GM11168 (cell line): ENCODE data around the gene FOXO3.

Experiments used
- in situ Hi-C: fragments of 300-500 bp; cut with MboI; formaldehyde crosslinking; loops from one replicate; pipeline ENCODE4 v1.12.0; 2022; ENCODE audit warnings: low sequenced_read_pairs; ENCODE audit not compliant: unreplicated experiment

The FOXO3 gene

DNA sequence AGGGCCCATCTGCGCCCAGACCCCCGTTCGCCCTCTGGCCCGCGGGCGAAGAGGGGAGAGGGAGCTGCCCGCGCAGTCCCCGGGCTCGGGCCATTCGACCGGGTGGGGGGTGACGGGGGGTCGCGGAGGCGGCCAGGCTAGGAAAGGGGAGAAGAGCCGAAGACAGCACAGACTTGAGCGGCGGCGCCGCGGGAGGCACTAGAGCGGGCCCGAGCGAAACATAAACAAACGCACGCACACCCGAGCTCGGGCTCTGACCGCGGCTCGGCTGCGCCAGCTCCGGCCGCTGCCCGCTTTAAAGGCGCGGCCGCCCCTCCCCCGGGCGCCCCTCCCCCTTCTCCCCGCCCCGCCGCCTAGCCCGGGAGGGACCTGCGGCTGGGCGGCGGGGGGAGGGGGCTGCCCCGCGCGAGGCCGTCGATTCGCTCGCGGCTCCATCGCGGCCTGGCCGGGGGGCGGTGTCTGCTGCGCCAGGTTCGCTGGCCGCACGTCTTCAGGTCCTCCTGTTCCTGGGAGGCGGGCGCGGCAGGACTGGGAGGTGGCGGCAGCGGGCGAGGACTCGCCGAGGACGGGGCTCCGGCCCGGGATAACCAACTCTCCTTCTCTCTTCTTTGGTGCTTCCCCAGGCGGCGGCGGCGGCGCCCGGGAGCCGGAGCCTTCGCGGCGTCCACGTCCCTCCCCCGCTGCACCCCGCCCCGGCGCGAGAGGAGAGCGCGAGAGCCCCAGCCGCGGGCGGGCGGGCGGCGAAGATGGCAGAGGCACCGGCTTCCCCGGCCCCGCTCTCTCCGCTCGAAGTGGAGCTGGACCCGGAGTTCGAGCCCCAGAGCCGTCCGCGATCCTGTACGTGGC, at the start of gene FOXO3:
TSS of gene FOXO3 (plus strand) at position 455 of the 846 bp plus-strand sequence. CDS start at position 747, 292 bp downstream.
- in situ Hi-C loops, result no loop called here

DNA sequence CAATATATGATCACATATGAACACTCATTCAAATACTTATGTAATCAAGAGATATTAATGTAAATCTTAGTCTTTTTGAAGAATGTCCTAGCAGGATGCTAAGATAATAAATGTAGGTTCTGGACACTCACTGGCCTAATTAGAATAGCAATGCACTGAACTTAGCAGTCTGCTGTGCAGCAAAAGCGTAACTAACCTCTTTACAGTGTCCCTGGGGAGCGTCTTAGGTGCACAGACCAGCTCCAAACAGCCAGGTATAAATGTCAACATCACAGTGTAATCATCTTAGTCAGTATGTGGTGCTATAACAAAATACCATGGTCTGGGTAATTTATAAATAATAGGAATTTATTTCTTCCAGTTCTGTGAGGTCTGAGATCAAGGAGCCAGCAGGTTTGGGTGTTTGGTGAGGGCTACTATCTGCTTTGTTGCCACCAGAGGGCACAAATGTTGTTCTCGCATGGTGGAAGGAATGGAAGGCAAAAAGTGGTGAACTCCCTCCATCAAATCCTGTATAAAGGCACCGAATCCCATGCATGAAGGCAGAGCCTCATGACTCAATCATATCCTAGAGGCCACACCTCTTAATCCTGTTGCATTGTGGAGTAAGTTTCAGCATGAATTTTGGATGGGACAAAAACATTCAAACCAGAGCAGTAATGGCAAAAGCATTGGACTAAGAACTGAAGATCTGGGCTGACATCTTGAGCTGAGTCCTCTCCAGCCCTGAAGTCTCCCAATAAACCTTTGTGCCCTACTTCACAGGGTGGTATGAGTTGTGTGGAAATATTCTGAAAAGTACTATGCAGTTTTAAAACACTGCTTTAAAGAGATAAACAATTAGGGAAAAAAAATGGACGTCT, 41.8 kb upstream of the FOXO3 start:
- in situ Hi-C loops, result no loop called here

DNA sequence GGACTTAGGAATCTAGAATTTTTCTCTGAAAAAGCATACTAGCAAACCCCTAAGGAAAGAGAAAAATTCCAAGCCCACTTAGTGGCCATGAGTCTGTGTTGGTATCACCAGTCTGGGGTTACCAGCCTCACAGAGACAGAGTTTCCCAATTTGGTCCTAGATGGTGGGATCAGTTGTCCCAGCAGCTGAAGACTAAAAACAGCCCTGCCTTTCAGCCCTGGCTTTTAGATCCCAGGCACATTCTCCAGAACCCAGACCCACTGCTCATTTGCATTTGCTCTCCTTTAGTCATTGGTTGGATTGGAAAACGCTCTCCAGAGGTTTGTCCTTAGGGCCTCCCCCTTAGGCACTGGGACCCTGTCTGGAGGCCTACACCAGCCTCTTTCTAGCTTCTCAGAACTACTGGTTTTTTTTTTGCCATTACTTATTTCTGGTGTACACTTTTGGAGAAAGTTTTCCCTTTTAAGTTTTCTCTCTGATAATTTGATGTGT, 39.1 kb upstream of the FOXO3 start:
- in situ Hi-C loops, result no loop called here

DNA sequence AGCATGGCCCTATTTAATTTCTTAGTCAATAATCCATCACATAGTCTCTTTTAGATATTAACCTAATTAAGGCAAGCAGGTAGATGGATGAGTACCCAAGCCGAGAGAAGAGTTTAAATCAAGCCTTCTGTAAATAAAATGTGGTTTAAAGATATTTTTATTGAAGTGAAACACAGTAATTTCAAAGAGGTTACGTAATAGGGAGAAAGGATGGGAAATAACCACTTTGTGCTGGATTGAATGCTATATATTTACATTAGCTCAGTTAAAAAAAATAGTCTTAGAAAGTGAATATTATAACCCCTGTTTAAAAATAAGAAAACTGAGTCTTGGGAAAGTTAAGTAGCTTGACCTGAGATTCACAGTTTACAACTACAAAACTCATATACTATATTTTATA, 37.0 kb upstream of the FOXO3 start:
- in situ Hi-C loops, result no loop called here

DNA sequence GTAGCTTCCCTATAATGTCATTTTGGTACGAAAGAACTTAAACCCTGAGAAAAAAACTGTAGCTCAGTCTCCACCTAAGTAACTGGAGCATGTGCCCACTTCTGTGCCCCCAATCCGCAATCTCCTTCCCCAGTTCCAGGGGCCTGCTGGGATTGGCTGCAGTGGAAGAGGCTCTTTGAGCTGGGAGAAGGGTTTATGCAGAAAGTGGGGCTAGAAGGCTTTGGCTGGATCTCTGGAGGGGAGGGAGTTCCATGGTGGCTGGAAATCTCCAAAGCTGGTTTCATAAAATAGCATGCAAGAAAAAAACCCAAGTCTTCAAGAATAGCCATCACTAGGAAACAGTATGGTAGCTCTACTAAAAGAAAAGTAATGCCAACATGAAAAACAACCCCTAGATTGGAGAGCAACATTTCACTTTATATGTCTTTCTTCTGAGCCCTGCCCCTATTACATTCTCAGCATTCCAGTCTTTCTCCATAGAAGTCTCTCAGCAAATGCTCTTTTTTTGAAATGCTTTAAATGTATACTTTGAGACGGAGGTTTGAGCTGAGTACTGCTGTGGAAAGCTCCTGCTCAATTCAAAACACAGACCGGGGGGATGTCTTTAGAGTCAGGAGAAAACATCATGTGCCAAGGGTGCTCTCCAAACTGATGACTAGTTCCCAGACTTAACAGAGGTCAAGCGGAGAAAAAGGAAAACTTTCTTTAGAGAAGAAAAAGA, 36.0 kb upstream of the FOXO3 start:
- in situ Hi-C loops, result loop anchor here (25.0 kb wide), 1 partner anchor 363 kb away; no protein-coding TSS in a partner anchor

DNA sequence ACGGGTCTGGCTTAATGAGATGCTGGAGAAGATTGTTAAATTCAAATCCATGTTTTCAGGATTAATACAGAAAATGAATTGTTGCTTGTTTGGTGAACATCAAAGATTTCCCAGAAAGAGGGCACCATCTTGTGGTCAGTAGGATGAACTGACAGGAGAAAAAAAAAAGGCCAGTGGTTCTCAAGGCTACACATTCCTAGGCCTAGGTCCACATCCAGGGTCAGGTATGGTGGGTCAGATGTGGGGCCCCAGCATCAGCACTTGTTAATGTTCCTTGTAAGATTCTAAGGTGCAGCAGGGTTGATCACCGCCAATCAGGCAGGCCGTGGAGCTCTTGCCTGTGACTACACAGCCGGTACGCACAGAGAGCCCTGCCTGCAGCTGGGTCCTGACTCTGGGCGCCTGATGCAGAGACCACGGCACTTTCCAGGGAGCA, 34.0 kb upstream of the FOXO3 start:
- in situ Hi-C loops, result loop anchor here (25.0 kb wide), 1 partner anchor 361 kb away; no protein-coding TSS in a partner anchor

DNA sequence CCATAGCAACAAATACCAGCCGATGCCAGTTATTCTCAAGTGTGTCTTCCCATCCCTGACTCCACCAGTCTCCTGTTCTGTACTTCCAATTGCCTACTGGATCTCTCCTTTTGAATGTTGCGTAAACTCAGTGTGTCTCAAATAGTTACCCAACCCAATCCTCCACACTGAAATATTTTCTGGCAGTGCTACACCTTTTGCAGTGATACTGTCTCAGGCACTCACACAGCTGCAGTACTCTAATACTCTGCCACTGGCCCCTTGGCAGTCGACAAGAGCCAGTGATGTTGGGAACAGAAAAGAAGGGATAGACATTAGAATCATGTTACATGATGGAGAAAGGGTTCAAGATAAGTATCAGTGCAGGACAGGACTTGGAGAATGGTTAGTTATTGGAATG, 31.8 kb upstream of the FOXO3 start:
- in situ Hi-C loops, result loop anchor here (25.0 kb wide), 1 partner anchor 358 kb away; no protein-coding TSS in a partner anchor

DNA sequence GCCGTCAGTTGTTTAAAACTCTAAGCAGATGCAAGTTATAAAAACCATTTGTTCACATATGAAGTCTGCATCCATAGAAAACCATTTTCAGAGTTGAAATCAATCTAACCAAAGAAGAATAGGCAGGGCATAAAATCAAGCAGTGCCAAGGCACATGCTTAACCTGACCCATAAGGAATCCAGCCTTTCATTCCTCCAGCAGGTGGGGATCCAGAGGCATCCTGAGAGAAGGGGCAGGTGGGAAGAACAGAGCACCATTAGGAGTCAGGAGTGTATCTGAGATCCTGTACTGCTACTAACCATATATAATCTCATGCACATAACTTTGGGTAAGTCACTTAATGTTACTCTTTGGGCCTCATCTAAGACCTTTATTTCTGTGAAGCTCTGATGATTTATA, 29.4 kb upstream of the FOXO3 start:
- in situ Hi-C loops, result loop anchor here (25.0 kb wide), 1 partner anchor 356 kb away; no protein-coding TSS in a partner anchor

DNA sequence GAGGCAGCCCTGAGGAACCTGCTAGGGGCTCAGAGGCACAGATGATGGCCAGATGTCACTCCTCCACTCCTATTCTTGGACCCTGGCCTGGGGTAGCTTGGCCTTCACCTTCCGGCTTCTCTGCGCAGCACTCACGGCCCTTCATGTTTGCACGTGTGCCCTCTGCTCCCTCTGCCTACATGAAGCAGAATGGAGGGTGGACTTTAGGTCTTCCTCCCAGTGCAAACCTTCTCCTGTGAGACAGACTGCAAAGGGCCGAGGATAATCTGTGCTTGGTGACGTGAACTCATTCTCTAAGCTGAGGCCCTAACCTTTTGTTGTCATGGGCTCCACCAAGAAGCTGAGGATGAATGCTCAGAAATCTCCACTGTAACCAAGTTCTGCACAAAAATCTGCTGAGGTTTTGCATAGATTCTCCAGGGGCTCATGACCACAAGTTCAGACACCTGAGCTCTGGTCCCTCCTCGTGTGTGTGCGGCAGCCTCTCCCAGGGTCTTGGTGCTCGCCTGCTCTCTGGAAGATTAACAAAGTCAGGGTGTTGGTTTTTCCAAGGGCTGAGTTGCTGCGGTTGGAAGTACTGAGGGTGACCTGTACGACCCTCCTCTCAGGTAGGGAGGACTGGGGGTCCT, 25.5 kb upstream of the FOXO3 start:
- in situ Hi-C loops, result loop anchor here (5.0 to 25.0 kb wide), 2 partner anchors 352 to 532 kb away; no protein-coding TSS in a partner anchor

DNA sequence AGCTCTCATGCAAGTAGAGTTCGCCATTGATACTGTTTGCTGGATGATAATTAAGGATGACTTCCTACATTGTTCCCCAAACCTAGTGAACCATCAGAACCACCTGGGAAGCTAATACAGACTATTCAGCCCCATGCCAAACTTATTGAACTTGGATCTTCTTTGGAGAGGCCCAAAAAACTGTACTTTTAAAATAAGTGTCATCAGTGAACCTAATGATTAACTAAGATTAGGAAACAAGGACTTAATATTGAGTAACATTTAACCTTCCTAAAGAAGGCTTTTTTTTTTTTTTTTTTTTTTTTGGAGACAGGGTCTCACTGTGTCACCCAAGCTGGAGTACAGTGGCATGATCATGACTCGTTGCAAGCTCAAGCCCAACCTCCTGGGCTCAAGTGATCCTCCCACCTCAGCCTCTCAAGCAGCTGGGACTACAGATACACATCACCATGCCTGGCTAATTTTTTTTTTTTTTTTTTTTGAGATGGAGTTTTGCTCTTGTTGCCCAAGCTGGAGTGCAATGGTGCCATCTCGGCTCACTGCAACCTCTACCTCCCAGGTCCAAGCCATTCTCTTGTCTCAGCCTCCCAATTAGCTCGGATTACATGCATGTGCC, 24.7 kb upstream of the FOXO3 start:
- in situ Hi-C loops, result loop anchor here (5.0 to 25.0 kb wide), 2 partner anchors 351 to 531 kb away; no protein-coding TSS in a partner anchor

DNA sequence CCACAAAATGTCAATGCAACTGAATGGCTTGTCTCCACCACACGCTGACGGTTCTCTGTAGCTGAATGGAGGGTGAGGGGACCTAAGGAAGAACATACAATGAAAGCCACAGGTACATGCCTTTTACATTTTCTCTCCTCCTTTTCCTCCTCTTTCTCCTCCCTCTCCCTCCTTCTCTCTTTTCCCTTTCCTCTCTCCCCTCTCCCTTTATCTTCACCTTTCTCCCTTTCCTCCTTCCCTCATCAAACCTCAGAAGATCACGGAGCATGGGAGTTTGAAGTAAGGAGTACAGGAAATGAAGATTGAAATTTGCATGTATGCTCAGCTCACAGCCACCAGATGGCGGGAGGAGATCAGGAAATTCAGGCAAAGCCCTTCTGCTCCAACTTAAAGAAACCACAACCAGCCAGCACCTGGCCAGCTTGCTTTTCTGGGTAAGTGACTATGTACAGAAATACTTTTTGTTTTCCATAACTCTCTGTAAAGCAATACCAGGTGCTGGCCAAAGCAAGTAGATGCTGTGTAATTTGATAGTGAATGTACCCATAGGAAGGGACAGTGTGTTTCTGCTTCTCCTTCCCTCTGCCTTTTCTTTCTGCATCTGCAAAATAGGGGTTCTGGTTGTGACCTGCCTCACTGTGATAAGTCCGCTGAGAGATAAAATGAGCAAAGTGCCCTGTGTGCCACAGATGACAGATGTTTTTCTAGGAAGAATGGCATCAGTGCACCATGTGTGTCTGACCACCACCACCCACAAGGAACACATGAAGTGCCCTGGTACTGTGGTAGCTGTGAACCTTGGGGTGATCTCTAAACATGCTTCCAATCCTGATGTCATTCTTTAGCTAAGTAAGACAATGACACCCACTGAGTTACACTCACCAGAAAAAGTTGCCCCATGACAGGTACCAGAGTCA, 18.6 kb upstream of the FOXO3 start:
- in situ Hi-C loops, result loop anchor here (5.0 to 25.0 kb wide), 2 partner anchors 240 to 345 kb away; no protein-coding TSS in a partner anchor

DNA sequence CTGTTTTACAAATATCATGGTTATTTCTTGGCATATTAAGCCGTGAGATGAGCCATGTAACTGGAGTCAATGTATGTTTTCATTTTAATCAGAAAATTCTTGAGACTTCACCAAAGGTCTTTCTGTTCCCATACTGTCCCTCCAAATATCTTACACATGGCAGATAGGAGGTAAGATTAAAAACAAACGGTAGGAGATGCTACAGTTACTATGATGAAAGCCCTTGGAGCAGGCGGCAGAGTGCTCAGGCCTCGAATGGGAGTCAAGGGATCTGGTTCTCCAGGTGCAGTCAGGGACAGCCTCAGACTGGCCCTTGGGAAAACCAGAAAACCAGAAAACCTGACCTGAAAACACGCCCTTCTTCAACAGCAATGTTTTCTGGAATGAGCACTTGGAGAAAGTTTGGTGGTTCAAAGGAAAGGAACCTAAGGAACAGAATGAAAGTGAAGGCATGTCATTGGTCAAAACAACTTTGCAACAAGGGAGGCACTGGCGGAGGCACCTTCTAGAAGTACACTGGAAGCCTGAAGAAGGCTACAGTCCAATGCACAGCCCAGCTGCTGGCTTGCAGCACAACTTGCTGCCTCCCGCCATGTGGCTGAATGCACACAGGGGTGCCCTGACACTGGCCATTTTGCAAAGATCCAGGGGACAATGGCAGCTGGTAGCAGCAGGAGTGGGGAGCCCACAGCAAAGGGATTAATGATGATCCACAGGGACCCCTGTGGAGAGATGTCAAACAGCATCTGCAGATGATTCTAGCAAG, 17.4 kb upstream of the FOXO3 start:
- in situ Hi-C loops, result loop anchor here (5.0 to 25.0 kb wide), 2 partner anchors 239 to 344 kb away; no protein-coding TSS in a partner anchor

DNA sequence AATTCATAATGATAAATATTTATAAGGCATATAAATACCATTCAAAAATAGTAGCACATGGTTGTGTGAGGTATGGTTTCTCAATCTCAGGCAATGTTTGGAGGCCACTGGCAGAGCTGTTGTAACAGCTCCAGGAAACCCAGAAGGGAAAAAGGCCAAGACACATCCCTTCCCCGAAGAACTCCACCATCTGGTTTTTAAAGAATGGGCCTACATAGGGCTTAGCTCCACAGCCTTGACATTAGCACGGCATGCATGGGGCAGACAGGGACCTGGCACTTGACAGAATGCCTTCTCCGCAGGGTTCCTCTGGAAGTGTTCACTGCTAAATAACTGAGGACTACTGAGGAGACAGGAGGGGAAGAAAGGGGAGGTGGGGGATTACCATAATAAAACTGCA, 16.1 kb upstream of the FOXO3 start:
- in situ Hi-C loops, result loop anchor here (5.0 to 25.0 kb wide), 2 partner anchors 238 to 343 kb away; no protein-coding TSS in a partner anchor

DNA sequence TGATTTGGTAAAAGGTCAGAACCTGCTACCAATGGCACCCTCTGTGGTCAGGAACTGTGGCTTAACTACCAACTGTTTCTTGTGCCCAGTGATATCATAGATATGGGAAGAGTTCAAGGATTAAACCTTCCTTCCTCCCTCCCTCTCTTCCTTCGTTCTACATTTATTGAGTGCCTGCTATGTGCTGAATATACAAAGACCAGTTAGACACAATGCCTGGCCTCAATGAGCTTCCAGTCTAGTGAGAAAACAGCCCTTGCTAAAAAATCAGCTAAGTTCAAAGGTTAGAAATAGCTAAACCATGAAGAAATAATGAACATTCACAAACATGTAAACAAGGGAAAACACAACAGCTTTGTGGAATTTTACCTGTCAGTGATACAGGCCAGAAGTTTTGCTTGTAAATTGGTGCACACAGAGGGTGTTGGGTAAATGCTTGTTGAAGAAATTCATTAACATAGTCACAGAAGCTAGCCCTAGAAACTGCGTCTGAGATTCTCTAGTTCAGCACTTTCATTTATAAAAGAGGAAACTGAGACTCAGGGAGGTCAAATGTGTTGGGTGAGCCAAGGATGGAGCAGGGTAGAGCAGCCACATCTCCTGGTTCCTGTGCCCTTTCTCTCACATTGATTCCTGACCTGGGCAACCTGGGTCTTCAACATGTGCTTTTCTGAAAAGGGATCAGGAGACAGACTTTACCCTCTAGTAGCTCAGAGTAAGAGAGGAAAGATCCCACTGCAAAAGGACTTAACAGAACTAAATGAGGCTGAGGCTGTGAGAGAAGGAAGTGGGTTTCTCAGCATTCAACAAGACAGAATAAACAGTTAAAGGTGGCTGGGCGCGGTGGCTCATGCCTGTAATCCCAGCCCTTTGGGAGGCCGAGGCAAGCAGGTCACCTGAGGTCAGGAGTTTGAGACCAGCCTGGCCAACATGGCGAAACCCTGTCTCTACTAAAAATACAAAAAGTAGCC, 14.4 kb upstream of the FOXO3 start:
- in situ Hi-C loops, result loop anchor here (25.0 kb wide), 1 partner anchor 341 kb away; no protein-coding TSS in a partner anchor

DNA sequence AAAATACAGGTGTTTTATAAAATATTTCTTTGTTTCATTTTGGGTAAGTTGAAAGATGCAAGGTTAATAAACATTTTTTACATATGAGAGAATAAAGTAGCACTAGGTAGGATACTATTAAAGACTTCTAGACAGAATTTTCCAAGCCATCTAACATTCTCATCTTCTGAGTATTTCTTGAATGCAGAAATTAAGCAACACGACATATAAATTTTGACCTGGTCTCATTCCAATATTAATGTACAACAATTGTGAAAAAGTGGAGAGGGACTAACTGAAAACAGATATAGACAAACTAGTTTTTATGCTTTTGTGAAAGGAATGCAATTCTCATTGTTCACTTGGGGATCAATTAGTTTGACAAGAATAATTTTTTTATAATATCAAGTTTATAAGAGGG, 11.5 kb upstream of the FOXO3 start:
- in situ Hi-C loops, result loop anchor here (25.0 kb wide), 1 partner anchor 338 kb away; no protein-coding TSS in a partner anchor

DNA sequence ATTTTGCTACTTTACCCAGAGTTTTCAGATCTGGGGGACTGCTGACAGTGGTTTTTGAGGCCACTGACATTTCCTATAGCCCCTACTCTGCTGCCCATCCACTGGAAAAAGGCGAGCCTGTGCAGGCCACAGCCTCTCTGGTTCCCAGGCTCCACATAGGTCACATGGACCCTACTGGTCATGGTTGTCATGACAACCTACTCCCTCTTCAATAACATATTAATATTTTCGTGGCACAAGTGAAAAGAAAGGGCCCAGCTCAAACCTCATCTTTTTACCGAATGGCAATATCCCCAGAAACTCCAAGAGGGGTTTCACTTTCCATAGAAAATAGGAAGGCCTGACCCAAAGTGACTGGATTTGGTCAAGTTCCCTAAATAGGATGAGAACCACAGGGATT, 11.0 kb upstream of the FOXO3 start:
- in situ Hi-C loops, result loop anchor here (25.0 kb wide), 1 partner anchor 338 kb away; no protein-coding TSS in a partner anchor
